Inflammatory macrophage treated with lipopolysaccharide for 1 hour (primary cell): Measurements from ENCODE around the gene RIPPLY3.
A peak's percentile ranks its signal among the peaks of the same experiment; 100 is the strongest.
"Not testable (repeated sequence)": the region's sequence is repeated elsewhere in the genome, so short reads cannot be mapped to it uniquely, and the experiment has no call there.

ENCODE experiments used
- DNase-seq, 2 donors: peaks; one replicate each; pipeline ENCODE4 v3.0.0-alpha.2; 2020 to 2022

The RIPPLY3 gene

GRCh38 chr21:37026499-37026898 lies 20.0 kb downstream of the RIPPLY3 start:
- no peak for DNase-seq

- no peak for DNase-seq
Observed at GRCh38 chr21:37028570-37028969, 22.1 kb downstream of the RIPPLY3 start.

- no peak for DNase-seq
Observed at GRCh38 chr21:37030864-37031263, 24.4 kb downstream of the RIPPLY3 start.

- DNase-seq = no peak
Observed at GRCh38 chr21:37032293-37032692, 25.8 kb downstream of the RIPPLY3 start.

GRCh38 chr21:37032877-37033471 lies 26.5 kb downstream of the RIPPLY3 start:
- no peak for DNase-seq

DNA sequence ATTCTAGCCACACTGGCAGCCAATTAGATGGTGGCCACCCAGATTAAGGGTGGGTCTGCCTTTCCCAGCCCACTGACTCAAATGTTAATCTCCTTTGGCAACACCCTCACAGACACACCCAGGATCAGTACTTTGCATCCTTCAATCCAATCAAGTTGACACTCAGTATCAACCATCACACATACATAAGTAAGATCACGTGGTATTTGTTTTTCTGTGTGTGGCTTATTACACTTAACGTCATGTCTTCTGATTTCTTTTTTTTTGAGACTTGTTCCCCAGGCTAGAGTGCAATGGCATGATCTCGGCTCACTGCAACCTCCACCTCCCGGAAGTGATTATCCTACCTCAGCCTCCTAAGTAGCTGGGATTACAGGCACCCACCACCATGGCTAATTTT lies 27.9 kb downstream of the RIPPLY3 start:
- DNase-seq = not testable (repeated sequence)

GRCh38 chr21:37036177-37036576 lies 29.7 kb downstream of the RIPPLY3 start:
- no peak for DNase-seq

DNA sequence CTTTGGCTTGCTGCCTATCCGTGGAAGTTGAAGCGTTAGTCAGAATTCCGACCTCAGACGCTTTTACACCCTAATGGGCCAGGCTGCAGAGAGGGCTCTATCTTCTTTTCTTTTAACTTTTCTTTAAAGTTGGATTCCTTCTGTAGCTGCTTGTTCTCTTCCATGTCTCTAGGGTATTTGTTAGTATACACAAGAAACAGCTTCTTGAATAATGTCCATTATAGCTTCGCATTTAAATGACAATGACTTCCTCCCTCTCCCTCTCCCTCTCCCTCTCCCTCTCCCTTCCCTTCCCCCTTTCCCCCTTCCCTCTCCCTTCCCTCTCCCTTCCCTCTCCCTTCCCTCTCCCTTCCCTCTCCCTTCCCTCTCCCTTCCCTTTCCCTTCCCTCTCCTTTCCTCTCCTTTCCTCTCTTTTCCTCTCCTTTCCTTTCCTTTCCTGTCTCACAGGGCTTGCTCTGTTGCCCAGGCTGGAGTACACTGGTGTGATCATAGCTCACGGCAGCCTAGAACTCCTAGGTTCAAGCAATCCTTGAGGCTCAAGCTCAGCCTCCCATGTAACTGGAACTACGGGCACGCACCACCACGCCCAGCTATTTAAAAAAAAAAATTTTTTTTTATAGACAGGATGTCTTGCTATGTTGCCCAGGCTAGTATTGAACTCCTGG lies 33.0 kb downstream of the RIPPLY3 start:
- DNase-seq = no peak

DNA sequence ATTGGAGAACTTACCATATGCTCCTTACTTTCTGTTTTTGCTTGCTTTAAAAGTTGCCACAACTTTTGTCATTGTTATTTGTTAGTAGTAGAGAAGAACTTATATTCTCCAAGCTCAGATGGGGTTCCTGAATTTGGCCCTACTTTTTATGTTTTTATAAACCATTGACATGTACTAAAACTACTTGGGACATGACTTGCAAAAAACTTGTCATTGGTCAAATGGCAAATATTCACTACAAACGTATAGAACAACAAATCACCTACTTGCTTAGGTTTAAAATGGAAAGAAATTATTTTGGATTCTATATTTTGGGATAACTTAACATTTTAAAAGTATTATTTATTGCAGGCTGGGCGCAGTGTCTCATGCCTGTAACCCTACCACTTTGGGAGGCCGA lies 33.7 kb downstream of the RIPPLY3 start:
- no peak for DNase-seq

- DNase-seq = no peak
Observed at GRCh38 chr21:37041706-37042271, 35.3 kb downstream of the RIPPLY3 start.

- DNase-seq = no peak
Observed at GRCh38 chr21:37043818-37044217, 37.3 kb downstream of the RIPPLY3 start.

DNA sequence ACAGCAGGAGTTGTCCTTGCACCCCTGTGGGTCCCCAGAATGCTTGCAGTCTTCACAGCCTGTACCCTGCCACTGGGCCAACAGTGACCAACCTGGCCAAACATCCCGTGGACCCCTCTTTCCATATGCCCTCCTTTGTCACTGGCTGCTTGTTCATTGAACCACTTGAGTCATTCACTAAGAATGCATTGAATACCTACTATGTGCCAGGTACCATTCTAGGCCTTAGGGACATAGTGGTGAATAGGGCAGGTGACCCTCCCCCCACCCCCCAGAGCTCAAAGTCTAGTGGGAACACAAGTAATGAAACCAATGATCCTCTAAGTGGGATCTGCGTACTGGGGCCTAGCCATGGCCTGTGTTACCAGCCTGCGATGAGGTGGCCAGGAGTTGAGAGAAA lies 38.1 kb downstream of the RIPPLY3 start:
- no peak for DNase-seq

GRCh38 chr21:37045149-37045548 lies 38.6 kb downstream of the RIPPLY3 start:
- DNase-seq = no peak

- no peak for DNase-seq
Observed at GRCh38 chr21:37045556-37045955, 39.1 kb downstream of the RIPPLY3 start.

- no peak for DNase-seq
Observed at GRCh38 chr21:37047079-37047478, 40.6 kb downstream of the RIPPLY3 start.

- not testable (repeated sequence) for DNase-seq
Observed at GRCh38 chr21:37049741-37050140, 43.2 kb downstream of the RIPPLY3 start.

DNA sequence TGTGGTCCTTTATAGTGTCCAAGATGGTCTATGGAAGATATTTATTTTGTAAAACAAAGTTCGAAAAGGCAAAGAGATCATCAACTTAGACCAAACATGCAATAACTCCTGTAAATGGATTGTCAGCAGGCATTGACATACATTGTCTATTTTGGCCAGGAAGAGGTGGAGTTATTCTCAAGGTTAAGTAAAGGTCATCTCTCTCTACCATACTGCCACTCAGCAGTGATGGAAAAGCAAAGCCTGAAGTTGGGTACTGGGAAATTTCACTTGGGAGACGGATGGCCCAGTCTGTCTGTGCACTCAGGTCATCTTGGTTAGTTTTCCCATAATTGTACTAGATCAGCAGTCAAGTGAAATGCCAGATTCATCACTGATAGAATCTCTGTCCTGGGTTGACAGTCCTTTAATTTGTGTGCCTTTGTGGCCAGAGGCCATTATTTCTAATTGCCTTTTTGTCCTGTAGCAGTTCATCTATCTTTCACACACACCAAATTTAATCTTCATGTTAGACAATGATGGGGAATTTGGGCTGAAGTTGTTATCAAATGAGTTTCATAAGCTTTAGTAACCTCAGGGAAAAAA lies 48.9 kb downstream of the RIPPLY3 start:
- DNase-seq = no peak

DNA sequence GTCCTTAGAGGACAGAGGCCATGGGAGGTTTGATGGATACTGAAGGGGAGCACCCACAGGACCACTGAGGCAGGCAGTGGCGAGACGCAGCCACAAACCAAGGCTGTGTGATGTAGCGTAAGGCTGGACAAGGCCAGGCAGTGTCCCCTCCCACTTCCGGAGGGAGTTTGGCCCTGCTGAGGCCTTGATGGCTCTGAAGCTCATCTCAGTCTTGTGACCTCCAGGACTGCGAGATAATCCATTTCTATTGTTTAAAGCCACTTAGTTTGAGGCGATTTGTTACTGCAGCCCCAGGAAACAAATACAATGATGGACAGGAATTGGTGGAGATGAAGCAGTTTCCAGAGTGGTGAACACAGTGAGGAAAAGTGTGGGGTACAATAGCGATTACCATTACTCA lies 51.1 kb downstream of the RIPPLY3 start:
- no peak for DNase-seq

DNA sequence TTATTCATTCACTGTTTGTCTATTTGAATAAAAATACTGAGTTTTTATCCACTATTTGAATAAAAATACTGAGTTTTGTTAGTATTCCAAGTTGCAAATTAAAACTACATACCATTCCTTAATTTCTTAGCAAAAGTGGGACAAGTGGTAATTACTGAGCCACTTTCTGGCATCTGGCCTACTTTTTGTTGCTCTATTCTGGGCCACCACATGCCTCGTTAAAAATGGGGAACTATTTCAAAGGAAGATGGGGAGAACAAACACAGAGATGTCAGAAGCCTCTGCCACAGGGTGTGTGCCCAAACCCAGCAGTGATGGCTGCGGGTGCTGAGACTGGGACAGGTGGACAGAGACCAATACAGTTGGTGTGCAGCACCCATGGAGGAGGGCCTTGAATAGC lies 51.8 kb downstream of the RIPPLY3 start:
- no peak for DNase-seq

DNA sequence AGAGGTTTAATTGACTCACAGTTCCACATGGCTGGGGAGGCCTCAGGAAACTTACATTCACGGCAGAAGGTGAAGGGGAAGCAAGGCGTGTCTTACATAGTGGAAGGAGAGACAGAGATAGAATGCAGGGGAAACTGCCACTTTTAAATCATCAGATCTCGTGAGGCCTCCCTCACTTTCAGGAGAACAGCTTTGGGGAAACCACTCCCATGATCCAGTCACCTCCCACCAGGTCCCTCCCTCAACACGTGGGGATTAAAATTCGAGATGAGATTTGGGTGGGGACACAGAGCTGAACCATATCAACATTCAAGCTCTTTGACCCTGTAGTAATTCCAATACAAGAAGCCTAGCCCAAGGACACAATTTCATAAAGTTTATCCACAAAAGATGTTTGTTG lies 52.7 kb downstream of the RIPPLY3 start:
- DNase-seq = no peak

GRCh38 chr21:37060296-37060695 lies 53.8 kb downstream of the RIPPLY3 start:
- DNase-seq = peak in 1 of 2 donors; percentile 73

GRCh38 chr21:37061926-37062592 lies 55.6 kb downstream of the RIPPLY3 start:
- DNase-seq = no peak

GRCh38 chr21:37062593-37062935 lies 56.1 kb downstream of the RIPPLY3 start:
- no peak for DNase-seq

DNA sequence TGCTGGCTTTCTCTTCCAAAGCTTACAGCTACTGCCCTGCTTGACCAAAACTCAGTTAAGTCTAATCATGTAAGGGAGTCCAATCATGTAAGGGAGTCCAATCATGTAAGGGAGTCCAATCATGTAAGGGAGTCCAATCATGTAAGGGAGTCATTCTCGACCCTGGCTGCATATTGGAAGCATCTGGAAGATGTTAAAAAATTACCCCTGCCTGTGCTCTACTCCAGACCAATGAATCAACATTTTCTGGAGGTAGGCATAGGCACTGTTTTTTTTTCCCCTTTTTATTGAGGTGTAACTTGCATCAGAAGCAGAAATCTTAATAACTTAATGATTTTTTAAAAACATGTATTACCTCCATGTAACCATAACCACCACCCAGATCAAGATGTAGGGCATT lies 56.9 kb downstream of the RIPPLY3 start:
- DNase-seq = no peak
